Lower leg skin (tissue), 3 donors: ENCODE data around the gene GALNT14.

Experiments used
- POLR2A ChIP-seq, 2 donors: fragments of 450-650 bp; IDR thresholded peaks; one replicate each; pipeline ENCODE4 v1.6.1; 2016 to 2017; ENCODE audit warnings: antibody characterized with exemption in 2 of 2, mild to moderate bottlenecking in 1 of 2, moderate library complexity in 1 of 2
- TF ChIP-seq, protein P1 (sequence below), 3 donors: fragments of 450-650 bp; IDR thresholded peaks; one replicate each; pipeline ENCODE4 v1.5.1; 2016; ENCODE audit warnings: antibody characterized with exemption in 3 of 3, mild to moderate bottlenecking in 3 of 3, moderate library complexity in 2 of 3

DNA sequence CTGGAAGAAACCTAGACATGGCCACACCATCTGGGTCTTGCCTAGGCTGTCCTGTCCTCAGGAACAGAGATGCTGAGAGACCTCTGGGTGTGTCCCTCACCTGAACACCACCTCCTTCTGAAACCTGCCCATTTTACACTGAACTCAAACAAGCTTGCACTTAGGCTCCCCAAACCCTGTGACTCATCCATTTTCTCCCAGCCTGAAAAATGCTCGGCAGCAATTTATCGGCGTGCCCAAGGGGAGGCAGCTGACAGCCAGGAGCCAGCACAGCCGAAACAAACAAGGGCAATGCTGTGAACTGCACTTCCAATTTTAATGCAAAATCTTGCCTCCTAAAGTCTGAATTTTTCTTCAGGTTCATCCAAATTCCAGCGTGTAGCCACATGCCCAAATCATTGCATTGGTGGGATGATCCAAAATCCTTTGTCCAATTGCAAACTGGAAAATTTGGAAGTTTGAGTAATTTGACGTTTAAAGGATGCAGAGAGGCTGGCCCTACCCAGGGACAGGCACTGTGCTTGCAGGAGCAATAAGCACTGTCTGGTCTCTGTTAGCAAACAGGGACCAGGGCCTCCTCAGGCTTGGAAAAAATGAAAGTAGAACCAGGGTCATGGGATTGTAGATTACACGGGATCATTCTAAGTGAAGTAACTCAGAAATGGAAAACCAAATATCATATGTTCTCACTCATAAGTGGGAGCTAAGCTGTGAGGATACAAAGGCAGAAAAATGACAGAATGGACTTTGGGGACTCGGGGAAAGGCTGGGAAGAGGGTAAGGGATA is 67.7 kb downstream of the GALNT14 start:
- TF ChIP-seq, protein P1, sequence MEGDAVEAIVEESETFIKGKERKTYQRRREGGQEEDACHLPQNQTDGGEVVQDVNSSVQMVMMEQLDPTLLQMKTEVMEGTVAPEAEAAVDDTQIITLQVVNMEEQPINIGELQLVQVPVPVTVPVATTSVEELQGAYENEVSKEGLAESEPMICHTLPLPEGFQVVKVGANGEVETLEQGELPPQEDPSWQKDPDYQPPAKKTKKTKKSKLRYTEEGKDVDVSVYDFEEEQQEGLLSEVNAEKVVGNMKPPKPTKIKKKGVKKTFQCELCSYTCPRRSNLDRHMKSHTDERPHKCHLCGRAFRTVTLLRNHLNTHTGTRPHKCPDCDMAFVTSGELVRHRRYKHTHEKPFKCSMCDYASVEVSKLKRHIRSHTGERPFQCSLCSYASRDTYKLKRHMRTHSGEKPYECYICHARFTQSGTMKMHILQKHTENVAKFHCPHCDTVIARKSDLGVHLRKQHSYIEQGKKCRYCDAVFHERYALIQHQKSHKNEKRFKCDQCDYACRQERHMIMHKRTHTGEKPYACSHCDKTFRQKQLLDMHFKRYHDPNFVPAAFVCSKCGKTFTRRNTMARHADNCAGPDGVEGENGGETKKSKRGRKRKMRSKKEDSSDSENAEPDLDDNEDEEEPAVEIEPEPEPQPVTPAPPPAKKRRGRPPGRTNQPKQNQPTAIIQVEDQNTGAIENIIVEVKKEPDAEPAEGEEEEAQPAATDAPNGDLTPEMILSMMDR (IDR thresholded peaks at IDR 0.05): no peak
- no peak for TF ChIP-seq POLR2A (IDR thresholded peaks at IDR 0.05)
